GM10266 (cell line): Measurements from ENCODE around the gene ERVW-1.
"Not testable (repeated sequence)": the region's sequence is repeated elsewhere in the genome, so short reads cannot be mapped to it uniquely, and the experiment has no call there.

Experiments
- DNase-seq: peaks from one replicate; pipeline ENCODE4 v3.0.0; 2012; ENCODE audit errors: extremely low spot score
- TF ChIP-seq, protein P1 (sequence below): IDR thresholded peaks from 2 replicates; pipeline ENCODE4 v1.5.1; 2012; ENCODE audit warnings: mild to moderate bottlenecking, low read depth; ENCODE audit not compliant: control insufficient read depth, insufficient read depth; ENCODE audit errors: missing control alignments

Gene ERVW-1

GRCh38 chr7:92503767-92504166 lies 26.0 kb upstream of the ERVW-1 start:
- TF ChIP-seq, protein P1, sequence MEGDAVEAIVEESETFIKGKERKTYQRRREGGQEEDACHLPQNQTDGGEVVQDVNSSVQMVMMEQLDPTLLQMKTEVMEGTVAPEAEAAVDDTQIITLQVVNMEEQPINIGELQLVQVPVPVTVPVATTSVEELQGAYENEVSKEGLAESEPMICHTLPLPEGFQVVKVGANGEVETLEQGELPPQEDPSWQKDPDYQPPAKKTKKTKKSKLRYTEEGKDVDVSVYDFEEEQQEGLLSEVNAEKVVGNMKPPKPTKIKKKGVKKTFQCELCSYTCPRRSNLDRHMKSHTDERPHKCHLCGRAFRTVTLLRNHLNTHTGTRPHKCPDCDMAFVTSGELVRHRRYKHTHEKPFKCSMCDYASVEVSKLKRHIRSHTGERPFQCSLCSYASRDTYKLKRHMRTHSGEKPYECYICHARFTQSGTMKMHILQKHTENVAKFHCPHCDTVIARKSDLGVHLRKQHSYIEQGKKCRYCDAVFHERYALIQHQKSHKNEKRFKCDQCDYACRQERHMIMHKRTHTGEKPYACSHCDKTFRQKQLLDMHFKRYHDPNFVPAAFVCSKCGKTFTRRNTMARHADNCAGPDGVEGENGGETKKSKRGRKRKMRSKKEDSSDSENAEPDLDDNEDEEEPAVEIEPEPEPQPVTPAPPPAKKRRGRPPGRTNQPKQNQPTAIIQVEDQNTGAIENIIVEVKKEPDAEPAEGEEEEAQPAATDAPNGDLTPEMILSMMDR = no peak
- no peak for DNase-seq

- DNase-seq = no peak
- TF ChIP-seq, protein P1 = no peak
Measured at GRCh38 chr7:92498557-92498956, 20.8 kb upstream of the ERVW-1 start.

- TF ChIP-seq, protein P1 = no peak
- DNase-seq = no peak
Measured at GRCh38 chr7:92496876-92497275, 19.1 kb upstream of the ERVW-1 start.

GRCh38 chr7:92489634-92490033 lies 11.9 kb upstream of the ERVW-1 start:
- TF ChIP-seq, protein P1 = no peak
- no peak for DNase-seq

GRCh38 chr7:92487804-92488203 lies 10.1 kb upstream of the ERVW-1 start:
- TF ChIP-seq, protein P1 = no peak
- DNase-seq = no peak

DNA sequence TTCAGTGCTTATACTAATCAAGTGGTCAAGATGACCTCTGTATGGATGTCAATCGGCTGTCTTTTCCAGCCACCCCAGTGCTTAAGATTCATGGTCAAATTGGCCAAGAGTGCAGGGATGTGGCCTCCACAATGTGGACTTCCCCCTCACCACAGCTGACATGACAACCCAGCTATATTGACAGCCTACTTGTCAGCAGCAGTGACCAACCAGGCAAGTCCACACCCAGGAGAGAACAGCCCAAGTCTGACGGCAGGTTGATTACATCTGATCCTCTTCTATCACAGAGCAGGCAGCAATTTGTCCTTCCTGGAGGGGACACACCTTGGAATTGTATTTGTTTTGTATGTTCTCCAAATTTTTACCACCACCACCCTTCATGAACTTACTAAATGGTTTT lies 8.2 kb upstream of the ERVW-1 start:
- TF ChIP-seq, protein P1 = no peak
- DNase-seq = no peak

GRCh38 chr7:92485267-92485892 lies 7.6 kb upstream of the ERVW-1 start:
- TF ChIP-seq, protein P1 = no peak
- DNase-seq = no peak

GRCh38 chr7:92484226-92484625 lies 6.5 kb upstream of the ERVW-1 start:
- not testable (repeated sequence) for DNase-seq

DNA sequence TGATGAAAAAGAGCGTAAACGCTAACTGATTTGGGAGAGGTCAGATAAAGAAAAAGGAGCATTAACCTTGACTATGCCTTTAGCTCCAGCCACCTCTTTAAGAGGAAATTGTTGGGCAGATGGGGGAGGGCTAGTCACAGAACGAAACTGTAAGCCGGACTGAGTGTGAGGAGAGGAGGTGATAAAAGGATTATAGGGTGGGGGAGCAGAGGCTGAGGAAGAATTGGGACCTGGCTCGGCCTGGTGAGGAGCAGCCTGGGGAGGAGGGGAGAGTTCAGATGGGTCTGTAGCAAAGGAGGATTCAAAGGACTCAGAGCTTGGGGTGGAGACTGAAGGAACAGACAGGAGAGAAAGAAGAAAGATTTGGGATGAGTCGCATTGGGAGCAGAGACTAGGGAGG lies 5.9 kb upstream of the ERVW-1 start:
- DNase-seq = not testable (repeated sequence)

DNA sequence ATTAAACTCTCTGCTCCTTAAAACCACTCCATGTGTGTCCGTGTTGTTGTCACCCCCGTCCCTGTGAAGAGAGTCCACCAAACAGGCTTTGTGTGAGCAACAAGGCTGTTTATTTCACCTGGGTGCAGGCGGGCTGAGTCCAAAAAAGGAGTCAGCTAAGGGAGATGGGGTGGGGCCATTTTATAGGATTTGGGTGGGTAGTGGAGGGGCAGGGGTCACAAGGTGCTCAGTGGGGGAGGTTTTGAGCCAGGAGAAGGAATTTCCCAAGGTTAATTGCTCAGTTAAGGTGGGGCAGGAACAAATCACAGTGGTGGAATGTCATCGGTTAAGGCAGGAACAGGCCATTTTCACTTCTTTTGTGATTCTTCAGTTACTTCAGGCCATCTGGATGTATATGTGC lies 1.4 kb upstream of the ERVW-1 start:
- DNase-seq = not testable (repeated sequence)
